COLO829 (cell line): ENCODE results near the gene SRPRB.

Experiments used
- DNase-seq: peaks from one replicate; pipeline ENCODE4 v3.0.0; 2012; ENCODE audit warnings: low spot score

The SRPRB gene, protein sequence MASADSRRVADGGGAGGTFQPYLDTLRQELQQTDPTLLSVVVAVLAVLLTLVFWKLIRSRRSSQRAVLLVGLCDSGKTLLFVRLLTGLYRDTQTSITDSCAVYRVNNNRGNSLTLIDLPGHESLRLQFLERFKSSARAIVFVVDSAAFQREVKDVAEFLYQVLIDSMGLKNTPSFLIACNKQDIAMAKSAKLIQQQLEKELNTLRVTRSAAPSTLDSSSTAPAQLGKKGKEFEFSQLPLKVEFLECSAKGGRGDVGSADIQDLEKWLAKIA

GRCh38 chr3:133805702-133806475 lies at the start of gene SRPRB:
SRPRB (plus strand) TSS chr3:133805815; CDS start chr3:133805849, 34 bp downstream.
- DNase-seq: peak; percentile 97

DNA sequence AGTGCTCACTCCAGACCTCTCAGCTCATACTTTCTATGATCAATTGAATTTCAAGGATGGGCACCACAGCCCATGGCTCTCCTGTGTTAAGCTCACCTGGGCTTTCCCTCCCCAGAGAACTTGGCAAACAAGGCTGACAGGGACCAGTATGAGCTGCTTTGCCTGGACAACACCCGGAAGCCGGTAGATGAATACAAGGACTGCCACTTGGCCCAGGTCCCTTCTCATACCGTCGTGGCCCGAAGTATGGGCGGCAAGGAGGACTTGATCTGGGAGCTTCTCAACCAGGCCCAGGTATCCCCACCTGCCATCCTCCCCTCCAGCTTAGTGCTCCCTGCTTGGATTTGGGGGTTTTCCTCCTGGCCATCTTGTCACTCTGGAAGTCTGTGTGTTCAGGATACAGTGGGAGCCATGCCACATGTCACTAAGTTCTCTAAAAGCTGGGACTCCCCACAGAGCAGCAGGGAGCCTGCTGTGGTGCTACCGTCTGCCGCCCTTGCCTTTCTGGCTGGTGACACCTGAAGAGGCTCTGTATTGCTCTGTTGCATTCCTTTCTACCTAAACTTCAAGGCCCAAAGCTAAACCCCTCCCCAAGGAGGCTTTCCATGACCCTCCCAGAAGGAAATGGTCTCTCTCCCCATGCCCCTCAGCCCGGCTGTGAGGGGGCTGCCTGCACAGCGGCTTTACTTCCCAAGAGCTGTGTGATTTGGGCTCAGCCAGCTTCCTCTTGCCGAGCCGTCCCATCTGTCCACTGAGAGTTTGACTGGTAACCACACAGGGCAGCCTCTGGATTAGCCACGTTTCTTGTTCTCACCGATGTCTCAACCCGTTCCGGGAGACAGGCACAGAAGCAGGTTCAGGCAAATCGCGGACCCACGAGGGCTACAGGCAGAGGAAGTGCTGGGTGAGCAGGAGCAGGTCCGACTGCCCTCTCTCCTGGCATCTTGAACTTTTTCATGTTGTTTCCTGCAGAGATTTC lies 48.6 kb upstream of the SRPRB start:
- no peak for DNase-seq

DNA sequence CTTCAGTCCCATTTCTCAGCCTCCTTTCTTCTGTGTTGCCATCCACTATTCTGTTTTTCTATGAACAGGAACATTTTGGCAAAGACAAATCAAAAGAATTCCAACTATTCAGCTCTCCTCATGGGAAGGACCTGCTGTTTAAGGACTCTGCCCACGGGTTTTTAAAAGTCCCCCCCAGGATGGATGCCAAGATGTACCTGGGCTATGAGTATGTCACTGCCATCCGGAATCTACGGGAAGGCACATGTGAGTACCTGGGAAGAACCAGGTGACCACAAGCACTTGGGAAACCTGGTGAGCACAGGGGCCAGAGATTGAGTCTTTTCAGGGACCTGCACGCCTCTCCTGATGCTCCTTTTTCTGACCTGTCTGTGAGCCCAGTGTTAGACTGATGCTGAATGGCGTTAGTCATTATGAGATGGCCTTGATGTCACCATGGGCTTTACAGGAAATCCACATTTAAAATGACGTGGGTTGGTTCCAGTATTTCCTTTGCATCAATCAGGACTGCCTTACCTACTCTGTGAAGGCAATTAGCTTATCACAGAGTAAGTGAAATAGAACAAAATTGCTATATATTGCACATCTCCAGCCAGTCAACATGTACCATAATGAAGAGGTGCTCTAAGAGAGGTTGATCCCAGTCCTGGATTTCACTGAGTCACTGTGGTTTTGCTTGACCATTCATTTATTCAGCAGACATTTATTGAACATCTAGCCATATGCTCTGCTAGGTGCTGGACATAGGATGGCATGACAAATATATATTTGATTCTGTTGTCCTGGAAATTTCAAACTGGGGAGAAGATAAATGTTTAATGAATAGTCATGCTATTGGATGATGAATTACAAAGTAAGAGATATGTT lies 47.7 kb upstream of the SRPRB start:
- DNase-seq: no peak

GRCh38 chr3:133758568-133758928 lies 47.1 kb upstream of the SRPRB start:
- no peak for DNase-seq

- no peak for DNase-seq
These were observed 46.5 kb upstream of the SRPRB start for GRCh38 chr3:133758964-133759739.

DNA sequence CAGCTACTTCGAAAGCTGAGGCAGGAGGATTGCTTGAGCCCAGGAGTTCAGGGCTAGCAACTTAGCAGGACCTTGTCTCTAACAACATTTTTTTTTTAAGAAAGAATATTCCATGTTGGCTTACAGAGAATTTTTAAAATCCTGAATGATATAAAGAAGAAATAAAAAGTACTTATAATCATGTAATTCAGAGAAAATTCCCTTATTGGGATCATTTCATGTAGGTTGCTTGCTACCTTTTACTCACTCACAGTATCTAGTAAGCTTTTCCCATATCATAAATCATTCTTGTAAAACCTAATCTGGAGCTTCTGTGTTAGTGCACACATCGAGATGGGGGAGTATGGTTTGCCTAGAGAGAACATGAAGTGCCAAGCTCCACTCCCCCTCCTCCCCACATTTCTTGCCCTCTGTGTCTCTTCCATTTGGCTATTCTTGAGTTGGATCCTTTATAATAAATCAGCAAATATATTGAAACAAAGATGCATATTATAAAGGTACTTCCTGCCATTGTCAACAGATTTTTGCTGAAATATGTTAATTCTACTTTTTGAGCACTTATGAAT lies 45.8 kb upstream of the SRPRB start:
- no peak for DNase-seq

GRCh38 chr3:133760916-133761315 lies 44.7 kb upstream of the SRPRB start:
- no peak for DNase-seq

DNA sequence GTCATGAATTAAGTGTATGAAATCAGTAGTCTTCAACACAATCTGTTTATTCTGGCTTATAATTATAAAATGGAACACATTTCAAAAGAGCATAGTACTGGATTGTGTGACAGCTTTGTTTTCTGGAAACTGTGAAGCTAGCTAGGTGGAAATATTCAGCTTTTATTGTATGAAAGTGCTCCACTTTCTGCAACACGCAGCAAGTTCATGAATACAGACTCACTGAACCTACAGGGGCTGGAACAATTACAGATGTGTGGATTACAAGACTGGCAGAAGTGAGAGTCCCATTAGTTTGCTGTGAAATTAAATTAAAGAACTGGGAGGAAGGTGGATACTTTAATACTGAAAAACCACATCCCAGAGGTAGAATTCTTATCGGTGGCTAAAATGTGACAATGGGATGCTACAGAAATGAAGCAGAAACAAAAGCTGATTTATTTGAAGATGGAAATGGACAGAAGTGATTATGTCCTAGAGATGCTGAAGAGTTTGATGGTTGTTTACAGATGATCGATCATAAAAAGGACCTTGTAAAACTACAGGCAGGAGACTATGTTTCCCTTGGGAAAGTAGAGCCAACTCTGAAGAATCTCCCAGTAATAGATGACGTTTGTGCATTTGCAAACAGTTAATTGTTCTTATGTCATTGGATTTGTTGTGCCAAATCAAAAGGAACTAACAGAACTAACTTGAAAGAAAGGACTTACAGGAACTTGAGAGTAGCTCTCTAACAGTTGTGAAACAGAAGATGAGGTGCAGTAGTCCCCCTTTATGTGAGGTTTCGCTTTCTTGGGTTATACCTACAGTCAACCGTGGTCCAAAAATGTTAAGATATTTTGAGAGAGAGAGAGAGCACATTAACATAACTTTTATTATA lies 43.8 kb upstream of the SRPRB start:
- no peak for DNase-seq

- DNase-seq: no peak
These were observed 43.1 kb upstream of the SRPRB start for GRCh38 chr3:133762539-133762938.

DNA sequence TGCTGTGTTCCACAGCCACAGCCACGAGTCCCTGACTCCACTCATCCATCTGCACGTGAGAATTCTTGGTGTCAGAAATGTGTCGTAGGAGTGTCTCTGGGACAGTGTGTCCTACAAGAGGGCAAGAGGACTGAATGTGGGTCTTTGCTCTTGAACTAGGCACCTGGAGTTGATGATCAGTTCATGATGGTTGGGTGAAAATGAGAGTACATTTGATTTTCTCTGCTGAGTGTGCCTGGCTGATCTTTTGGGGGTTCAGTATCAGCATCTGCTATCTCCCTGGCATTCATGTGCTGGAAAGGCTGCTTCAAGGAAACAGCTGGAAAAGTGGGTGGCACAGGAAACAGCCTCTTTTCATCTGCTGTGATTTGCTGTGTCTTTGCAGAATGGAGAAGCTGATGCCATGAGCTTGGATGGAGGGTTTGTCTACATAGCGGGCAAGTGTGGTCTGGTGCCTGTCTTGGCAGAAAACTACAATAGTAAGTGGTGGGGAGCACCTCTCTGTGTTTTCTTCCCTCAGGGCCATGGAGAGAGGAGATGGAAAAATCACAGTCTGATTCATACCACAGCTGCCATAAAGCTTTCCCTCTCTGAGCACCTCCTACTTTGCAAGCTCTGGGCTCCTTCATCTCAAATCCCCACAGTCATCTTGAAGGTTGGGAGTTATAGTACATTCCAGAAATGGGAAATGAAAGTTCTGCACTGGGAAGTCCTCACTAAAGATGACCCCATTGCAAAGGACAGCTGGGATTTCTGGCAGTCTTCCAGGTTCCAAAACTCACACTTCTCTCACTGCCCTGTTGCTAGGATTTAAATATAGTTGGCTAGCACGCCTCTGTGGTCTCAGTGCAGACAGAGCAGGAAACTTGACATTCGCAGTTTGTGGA lies 41.6 kb upstream of the SRPRB start:
- no peak for DNase-seq

DNA sequence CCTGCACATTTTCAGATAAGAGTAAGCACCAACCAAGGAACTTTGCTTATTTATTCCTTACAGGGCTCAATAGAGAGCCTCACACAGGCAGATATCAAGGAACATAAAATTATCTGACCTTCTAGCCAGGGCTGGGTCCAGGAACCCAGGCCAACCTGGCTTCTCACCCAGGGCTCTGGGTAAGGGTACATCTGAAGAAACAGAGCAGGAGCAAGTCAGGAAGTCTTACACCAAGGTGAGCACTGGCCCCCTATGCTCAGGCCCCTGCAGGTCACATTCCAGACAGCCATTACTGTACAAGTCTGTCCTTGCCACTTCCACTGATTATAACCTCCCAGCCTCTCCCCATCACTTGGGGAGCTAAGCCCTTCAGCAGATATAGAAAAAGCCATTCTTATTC lies 40.4 kb upstream of the SRPRB start:
- no peak for DNase-seq

DNA sequence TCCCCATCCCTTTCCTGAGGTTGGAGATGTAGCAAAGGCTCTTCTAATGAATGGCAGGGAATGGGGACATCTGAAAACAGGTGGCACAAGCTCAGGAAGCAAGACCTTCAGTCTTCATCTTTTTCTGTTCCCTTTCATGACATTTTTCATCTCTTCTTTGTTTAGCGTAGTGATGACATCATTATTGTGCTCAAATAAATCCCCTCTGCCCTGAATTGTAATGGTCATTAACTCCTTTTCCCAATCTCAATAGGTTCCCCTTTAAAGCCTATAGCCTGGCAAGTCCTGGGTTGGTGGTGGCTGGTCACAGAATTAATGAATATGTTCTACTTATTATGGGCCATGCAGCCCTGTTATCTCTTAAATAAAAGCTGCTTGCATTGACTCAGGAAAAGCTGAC lies 38.0 kb upstream of the SRPRB start:
- no peak for DNase-seq

DNA sequence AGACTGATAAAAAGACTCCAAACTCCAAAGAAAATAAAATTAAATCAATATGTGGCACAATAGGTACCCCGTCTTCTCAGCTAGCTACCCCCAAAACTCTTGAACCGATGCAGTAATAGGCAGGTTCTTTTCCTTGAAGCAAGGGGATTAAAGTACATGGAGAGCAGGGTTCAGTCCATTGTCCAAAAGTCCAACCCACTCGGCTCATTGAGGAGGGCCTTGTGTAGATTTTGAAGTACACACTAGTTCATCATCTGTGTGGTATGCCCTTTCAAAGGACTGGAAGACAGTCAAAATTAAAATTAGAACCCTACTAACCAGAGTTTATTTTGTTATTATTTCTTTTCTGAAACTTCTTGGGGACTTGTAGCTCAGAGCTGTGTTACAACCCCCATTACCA lies 36.1 kb upstream of the SRPRB start:
- no peak for DNase-seq

GRCh38 chr3:133773732-133774131 lies 31.9 kb upstream of the SRPRB start:
- DNase-seq: no peak

DNA sequence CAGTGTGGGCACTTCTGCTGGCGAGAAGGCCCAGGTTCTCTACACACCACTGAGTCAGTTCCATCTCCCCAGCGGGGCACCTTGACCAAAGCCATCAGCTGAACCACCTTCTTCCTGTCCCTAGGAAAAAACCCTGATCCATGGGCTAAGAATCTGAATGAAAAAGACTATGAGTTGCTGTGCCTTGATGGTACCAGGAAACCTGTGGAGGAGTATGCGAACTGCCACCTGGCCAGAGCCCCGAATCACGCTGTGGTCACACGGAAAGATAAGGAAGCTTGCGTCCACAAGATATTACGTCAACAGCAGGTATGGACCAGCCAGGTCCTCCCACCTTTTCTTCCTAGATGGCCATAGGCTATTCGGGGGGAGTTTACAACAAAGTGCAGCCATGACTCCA lies 30.3 kb upstream of the SRPRB start:
- DNase-seq: no peak

DNA sequence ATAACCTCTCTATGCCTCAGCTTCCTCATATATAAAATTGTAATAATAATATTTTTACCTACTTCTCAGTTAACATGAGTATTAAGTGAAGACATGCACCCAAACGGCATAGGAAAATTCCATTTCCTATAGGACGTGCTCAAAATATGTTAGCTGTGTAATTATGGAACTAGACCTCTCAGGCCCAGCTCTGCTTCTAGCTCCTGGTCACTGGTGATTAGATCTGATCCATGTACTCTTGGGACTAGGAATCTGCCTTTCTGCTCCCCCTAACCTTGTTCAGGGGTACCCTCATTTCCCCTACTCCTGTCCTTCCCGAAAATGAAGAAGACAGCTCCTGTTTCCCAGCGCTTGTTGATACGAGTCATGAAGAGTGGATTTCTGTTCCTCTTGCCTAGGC lies 29.8 kb upstream of the SRPRB start:
- no peak for DNase-seq

- no peak for DNase-seq
These were observed 28.7 kb upstream of the SRPRB start for GRCh38 chr3:133776794-133777438.
